HCT116 (cell line): ENCODE measurements around the gene MYOT. TPM values are rescaled to one million over a fixed set of nuclear protein-coding genes. Genes with fewer than 3 reads are reported as not detected.

Experiments used
- ATAC-seq: fragments of 200-7000 bp; cut with Tn5 transposase; 2 replicates; pipeline ENCODE4 v1.9.1; 2020; ENCODE audit warnings: mild to moderate bottlenecking, moderate library complexity
- BruUV-seq: library from RNA; stranded (reverse); fragments of 400-500 nt; replicated peaks from 2 replicates; lab custom pipeline; 2021; lab: Mats Ljungman, UMichigan
- CTCF ChIA-PET: fragments of 300-600 bp; sonication (Branson Sonifier 250); formaldehyde crosslinking; loops from one replicate; lab custom pipeline; 2021; ENCODE audit warnings: antibody characterized with exemption; lab: Charles Lee
- POLR2A ChIA-PET: fragments of 300-600, 350-600 bp; sonication (Branson Sonifier 250); formaldehyde crosslinking; loops from one replicate; lab custom pipeline; 2021; ENCODE audit warnings: antibody characterized with exemption; lab: Charles Lee
- RAD21 ChIA-PET, 2 experiments: fragments of 300-600 bp; sonication (Branson Sonifier 250); formaldehyde crosslinking; loops; one replicate each; lab custom pipeline; 2023; ENCODE audit warnings: low total read pairs in 2 of 2; ENCODE audit not compliant: uncharacterized antibody in 2 of 2, unreplicated experiment in 2 of 2, low non-redundant PET in 1 of 2; lab: Charles Lee
- DNase-seq: peaks from one replicate; pipeline ENCODE4 v3.0.0-alpha.2; 2010; ENCODE audit warnings: low read depth, low spot score
- H2AFZ ChIP-seq: fragments of 200-600 bp; shearing (Covaris generic), sonication (generic); 2 replicates; pipeline ENCODE4 v1.6.1; 2017; ENCODE audit warnings: low read depth, mixed run types, mixed read lengths, antibody characterized with exemption, low read length; ENCODE audit not compliant: poor library complexity, severe bottlenecking
- H3K27ac ChIP-seq: 2 replicates; pipeline ENCODE4 v1.5.1; 2012; ENCODE audit warnings: low read depth, low read length
- H3K27me3 ChIP-seq: fragments of 200-600 bp; sonication (generic); 2 replicates; pipeline ENCODE4 v1.6.1; 2016; ENCODE audit warnings: mixed run types, low read length, mixed read lengths; ENCODE audit not compliant: insufficient read depth
- H3K36me3 ChIP-seq, 2 experiments: fragments of 200-500 bp in 1 of 2; fragments of 200-600 bp in 1 of 2; sonication (Bioruptor generic) in 1 of 2; sonication (generic) in 1 of 2; 2 replicates each; pipeline versions ENCODE4 v1.5.1 to v1.6.1; 2014 to 2016; ENCODE audit warnings: low read length in 2 of 2, inconsistent platforms in 1 of 2, mixed read lengths in 1 of 2, mixed run types in 1 of 2; ENCODE audit not compliant: insufficient read depth in 2 of 2, control insufficient read depth in 1 of 2
- H3K4me1 ChIP-seq, 2 experiments: fragments of 200-600 bp in 1 of 2; sonication (generic) in 1 of 2; 2 replicates each; pipeline versions ENCODE4 v1.5.1 to v1.6.1; 2012 to 2017; ENCODE audit warnings: low read length in 2 of 2, inconsistent platforms in 1 of 2, mild to moderate bottlenecking in 1 of 2, mixed read lengths in 1 of 2, mixed run types in 1 of 2, moderate library complexity in 1 of 2; ENCODE audit not compliant: insufficient read depth in 2 of 2, control insufficient read depth in 1 of 2
- H3K4me2 ChIP-seq: fragments of 200-600 bp; sonication (generic); 2 replicates; pipeline ENCODE4 v1.6.1; 2017; ENCODE audit warnings: mixed run types, low read length, mixed read lengths
- H3K4me3 ChIP-seq, 2 experiments: fragments of 200-600 bp in 1 of 2; sonication (generic) in 1 of 2; replicated peaks in 1 of 2; 2 replicates each; pipeline ENCODE4 v1.5.1; 2011 to 2016; ENCODE audit warnings: low read length in 2 of 2, control low read depth in 1 of 2, low read depth in 1 of 2, mild to moderate bottlenecking in 1 of 2, mixed read lengths in 1 of 2, mixed run types in 1 of 2
- H3K79me2 ChIP-seq: fragments of 200-600 bp; sonication (generic); 2 replicates; pipeline ENCODE4 v1.6.1; 2017; ENCODE audit warnings: mild to moderate bottlenecking, mixed run types, low read length, moderate library complexity, mixed read lengths; ENCODE audit not compliant: insufficient read depth
- H3K9ac ChIP-seq: fragments of 200-600 bp; sonication (generic); 2 replicates; pipeline ENCODE4 v1.6.1; 2016; ENCODE audit warnings: low read length, mixed read lengths
- H3K9me2 ChIP-seq: fragments of 200-600 bp; sonication (generic), shearing (Covaris generic); 2 replicates; pipeline ENCODE4 v1.6.1; 2017; ENCODE audit warnings: mixed run types, mild to moderate bottlenecking, moderate library complexity; ENCODE audit not compliant: insufficient read depth
- H3K9me3 ChIP-seq, 2 experiments: fragments of 200-500 bp in 1 of 2; fragments of 200-600 bp in 1 of 2; sonication (Bioruptor generic) in 1 of 2; sonication (generic) in 1 of 2; 2 replicates each; pipeline ENCODE4 v1.6.1; 2014 to 2017; ENCODE audit warnings: low read length in 2 of 2, mixed read lengths in 2 of 2, inconsistent platforms in 1 of 2, low read depth in 1 of 2, mild to moderate bottlenecking in 1 of 2, mixed run types in 1 of 2, moderate library complexity in 1 of 2; ENCODE audit not compliant: control insufficient read depth in 1 of 2, insufficient read depth in 1 of 2
- H4K20me1 ChIP-seq: fragments of 200-600 bp; sonication (generic), shearing (Covaris generic); 2 replicates; pipeline ENCODE4 v1.6.1; 2017; ENCODE audit warnings: mixed run types, mild to moderate bottlenecking, moderate library complexity; ENCODE audit not compliant: insufficient read depth
- EGR1 ChIP-seq: IDR thresholded peaks from 2 replicates; pipeline ENCODE4 v1.6.1; 2012; ENCODE audit warnings: low read depth
- ELF1 ChIP-seq: IDR thresholded peaks from 2 replicates; pipeline ENCODE4 v1.6.1; 2012; ENCODE audit warnings: low read depth, borderline replicate concordance
- EZH2phosphoT487 ChIP-seq: fragments of 200-600 bp; IDR thresholded peaks from 2 replicates; pipeline ENCODE4 v1.6.1; 2018; ENCODE audit warnings: antibody characterized with exemption, borderline replicate concordance
- MAX ChIP-seq: IDR thresholded peaks from 2 replicates; pipeline ENCODE4 v1.6.1; 2012
- POLR2A ChIP-seq: IDR thresholded peaks from 2 replicates; pipeline ENCODE4 v1.7.0; 2011; ENCODE audit warnings: borderline replicate concordance; ENCODE audit not compliant: insufficient read depth, insufficient read length; ENCODE audit errors: extremely low read depth
- RAD21 ChIP-seq: IDR thresholded peaks from 2 replicates; pipeline ENCODE4 v1.6.1; 2012; ENCODE audit warnings: low read depth, mild to moderate bottlenecking
- REST ChIP-seq: IDR thresholded peaks from 2 replicates; pipeline ENCODE4 v1.6.1; 2012; ENCODE audit warnings: low read depth
- SIN3A ChIP-seq: IDR thresholded peaks from 2 replicates; pipeline ENCODE4 v1.6.1; 2012; ENCODE audit warnings: low read depth
- ZBTB33 ChIP-seq: IDR thresholded peaks from 2 replicates; pipeline ENCODE4 v1.6.1; 2011; ENCODE audit warnings: mild to moderate bottlenecking, low read length, moderate library complexity; ENCODE audit not compliant: insufficient replicate concordance; ENCODE audit errors: extremely low read depth
- ZFX ChIP-seq: fragments of 450-650 bp; IDR thresholded peaks from 2 replicates; pipeline ENCODE4 v1.6.1; 2017
- ZNF274 ChIP-seq: fragments of 200-500 bp; sonication (Bioruptor generic); IDR thresholded peaks from 2 replicates; pipeline ENCODE4 v1.6.1; 2014; ENCODE audit warnings: mild to moderate bottlenecking, low read depth, low read length, inconsistent platforms
- intact Hi-C: fragments of 100-400 bp; cut with micrococcal nuclease; formaldehyde crosslinking; loops from 2 replicates; pipeline ENCODE4 v1.10.0; 2022
- total RNA-seq: library from RNA; stranded (reverse); gene quantifications from one replicate; pipeline ENCODE4 v1.2.1, GENCODE V29; 2021; ENCODE audit not compliant: unreplicated experiment

Gene MYOT
- total RNA-seq, 1 experiment from 2014 or later, result not detected

- ATAC-seq, result no peak
- RAD21 ChIA-PET, result no interaction called here
- no peak for DNase-seq
- POLR2A ChIA-PET, result no interaction called here
- Histone ChIP-seq H3K4me3 (no peak overlapping the region), H3K4me2 (no peak overlapping the region), H4K20me1 (no peaks in the 10 kb centered on the region), H3K9ac (no peak overlapping the region), H3K9me2 (no peaks in the 10 kb centered on the region), H3K9me3 (no peaks in the 10 kb centered on the region), H3K79me2 (no peaks in the 10 kb centered on the region), H3K27me3 (no peaks in the 10 kb centered on the region), H3K27ac (no peak overlapping the region), H3K36me3 (no peaks in the 10 kb centered on the region), H2AFZ (no peak overlapping the region), H3K4me1 (no peaks in the 10 kb centered on the region)
- intact Hi-C loops, result no loop called here
- CTCF ChIA-PET, result no interaction called here
- BruUV-seq, result no TSS peak
- TF ChIP-seq SIN3A (no peak), RAD21 (no peak), ZNF274 (no peak), ZBTB33 (no peak)
These were observed 20.8 kb downstream of the MYOT start for GRCh38 chr5:137888466-137888862.

GRCh38 chr5:137888863-137889759, 21.5 kb downstream of the MYOT start, which contains the start of gene PKD2L2:
Gene PKD2L2, plus strand, starts transcription at chr5:137889457. Its CDS starts 35 bp downstream, at chr5:137889492.
- intact Hi-C loops, result no loop called here
- no peaks in the 10 kb centered on the region for H3K9me3 ChIP-seq
- no peaks in the 10 kb centered on the region for H3K9me2 ChIP-seq
- H3K4me3 ChIP-seq, result no peak within 1 kb of the TSS
- BruUV-seq, result no TSS peak
- ATAC-seq (no peak), DNase-seq (no peak)
- H2AFZ ChIP-seq, result no peak within 1 kb of the TSS
- POLR2A ChIA-PET, result no interaction called here
- no peaks in the 10 kb centered on the region for H3K79me2 ChIP-seq
- RAD21 ChIA-PET, result no interaction called here
- no peak within 1 kb of the TSS for H3K27ac ChIP-seq
- H3K27me3 ChIP-seq, result no peaks in the 10 kb centered on the region
- no peaks in the 10 kb centered on the region for H4K20me1 ChIP-seq
- H3K4me2 ChIP-seq, result no peak within 1 kb of the TSS
- no peak within 1 kb of the TSS for H3K9ac ChIP-seq
- H3K4me1 ChIP-seq, result no peaks in the 10 kb centered on the region
- CTCF ChIA-PET, result no interaction called here
- H3K36me3 ChIP-seq, result no peaks in the 10 kb centered on the region
- TF ChIP-seq REST, result no peak
- TF ChIP-seq EGR1, result no peak
- no peak for TF ChIP-seq RAD21
- TF ChIP-seq EZH2phosphoT487, result no peak
- no peak for TF ChIP-seq ELF1
- TF ChIP-seq POLR2A, result no peak
- TF ChIP-seq MAX, result no peak
- no peak for TF ChIP-seq ZBTB33
- TF ChIP-seq ZFX, result no peak
